ENCODE results near the gene ZDHHC14. TPM values are rescaled to one million over a fixed set of nuclear protein-coding genes. Genes with fewer than 3 reads are reported as not detected.

Gene ZDHHC14
- total RNA-seq, 1 donor from 2014 or later: 15.2 TPM

GRCh38 chr6:157669323-157669722 is 288.3 kb downstream of the ZDHHC14 start:
- no peaks in the 10 kb centered on the region for H3K36me3 ChIP-seq
- peak overlapping the region; percentile 78 for H3K27ac ChIP-seq
- peaks cover 24% of the 10 kb centered on the region for H3K4me1 ChIP-seq
- no peak for TF ChIP-seq CTCF (IDR thresholded peaks at IDR 0.05)
- TF ChIP-seq POLR2A (IDR thresholded peaks at IDR 0.05): no peak
- TF ChIP-seq POLR2AphosphoS5 (IDR thresholded peaks at IDR 0.05; ENCODE audit: insufficient read depth in 1 of 2, low read depth in 1 of 2): no peak
- no peak overlapping the region for H3K4me3 ChIP-seq
- no peak for DNase-seq (ENCODE audit: extremely low spot score in 2 of 2)
- intact Hi-C loops (cut with DNase I): loop anchor here (10.0 kb wide), 2 partner anchors 65 to 345 kb away; partner anchors contain the start of gene TMEM242
- no peaks in the 10 kb centered on the region for H3K27me3 ChIP-seq
- no peaks in the 10 kb centered on the region for H3K9me3 ChIP-seq

GRCh38 chr6:157669747-157670216 is 288.8 kb downstream of the ZDHHC14 start:
- H3K27ac ChIP-seq: peak overlapping the region; percentile 78
- intact Hi-C loops (cut with DNase I): loop anchor here (10.0 kb wide), 2 partner anchors 65 to 345 kb away; partner anchors contain the start of gene TMEM242
- H3K4me3 ChIP-seq: no peak overlapping the region
- TF ChIP-seq POLR2A (IDR thresholded peaks at IDR 0.05) (no peak), CTCF (IDR thresholded peaks at IDR 0.05) (peak in 1 of 3 experiments; percentile 20), POLR2AphosphoS5 (IDR thresholded peaks at IDR 0.05; ENCODE audit: insufficient read depth in 1 of 2, low read depth in 1 of 2) (peak; percentile 39 to 78)
- peaks cover 24% of the 10 kb centered on the region for H3K4me1 ChIP-seq
- peak in 1 of 2 donors; percentile 92 for DNase-seq (ENCODE audit: extremely low spot score in 2 of 2)
- no peaks in the 10 kb centered on the region for H3K9me3 ChIP-seq
- H3K27me3 ChIP-seq: no peaks in the 10 kb centered on the region
- H3K36me3 ChIP-seq: no peaks in the 10 kb centered on the region

GRCh38 chr6:157670466-157671186 is 289.6 kb downstream of the ZDHHC14 start:
- intact Hi-C loops (cut with DNase I): no loop called here
- peaks cover 24% of the 10 kb centered on the region for H3K4me1 ChIP-seq
- no peaks in the 10 kb centered on the region for H3K27me3 ChIP-seq
- DNase-seq (ENCODE audit: extremely low spot score in 2 of 2): no peak
- H3K36me3 ChIP-seq: no peaks in the 10 kb centered on the region
- no peak overlapping the region for H3K4me3 ChIP-seq
- no peaks in the 10 kb centered on the region for H3K9me3 ChIP-seq
- TF ChIP-seq CTCF (IDR thresholded peaks at IDR 0.05) (no peak), POLR2AphosphoS5 (IDR thresholded peaks at IDR 0.05; ENCODE audit: insufficient read depth in 1 of 2, low read depth in 1 of 2) (no peak), POLR2A (IDR thresholded peaks at IDR 0.05) (no peak)
- peak overlapping the region; percentile 78 for H3K27ac ChIP-seq

GRCh38 chr6:157672726-157673412 is 291.9 kb downstream of the ZDHHC14 start:
- Histone ChIP-seq H3K27ac (no peak overlapping the region), H3K36me3 (no peaks in the 10 kb centered on the region), H3K4me3 (no peak overlapping the region), H3K4me1 (peaks cover 29% of the 10 kb centered on the region), H3K27me3 (no peaks in the 10 kb centered on the region), H3K9me3 (no peaks in the 10 kb centered on the region)
- intact Hi-C loops (cut with DNase I): no loop called here
- TF ChIP-seq POLR2A (IDR thresholded peaks at IDR 0.05) (no peak), CTCF (IDR thresholded peaks at IDR 0.05) (no peak), POLR2AphosphoS5 (IDR thresholded peaks at IDR 0.05; ENCODE audit: insufficient read depth in 1 of 2, low read depth in 1 of 2) (no peak)
- no peak for DNase-seq (ENCODE audit: extremely low spot score in 2 of 2)

Measured in vagina (tissue), 2 donors.